SKM-1 (cell line): ENCODE results near the gene MAPK4.
"Not testable (repeated sequence)": the region's sequence is repeated elsewhere in the genome, so short reads cannot be mapped to it uniquely, and the experiment has no call there.

Experiments used
- DNase-seq: peaks from one replicate; lab custom pipeline; 2025; ENCODE audit not compliant: unreplicated experiment; lab: John Stamatoyannopoulos, UW

MAPK4 gene

GRCh38 chr18:50559752-50560680, at the start of gene MAPK4:
Gene MAPK4 (plus strand): TSS chr18:50560087. CDS start chr18:50663959, 103,872 bp downstream.
- no peak for DNase-seq

- DNase-seq = not testable (repeated sequence)
Measured at GRCh38 chr18:50517277-50517676, 42.6 kb upstream of the MAPK4 start.

GRCh38 chr18:50518787-50519546, 40.9 kb upstream of the MAPK4 start:
- no peak for DNase-seq

GRCh38 chr18:50523165-50523564, 36.7 kb upstream of the MAPK4 start:
- no peak for DNase-seq

GRCh38 chr18:50527636-50528307, 32.1 kb upstream of the MAPK4 start:
- DNase-seq = no peak

- DNase-seq = no peak
Measured at GRCh38 chr18:50528806-50529205, 31.1 kb upstream of the MAPK4 start.

GRCh38 chr18:50533822-50534221, 26.1 kb upstream of the MAPK4 start:
- not testable (repeated sequence) for DNase-seq

GRCh38 chr18:50544476-50544875, 15.4 kb upstream of the MAPK4 start:
- not testable (repeated sequence) for DNase-seq

- no peak for DNase-seq
Measured at GRCh38 chr18:50545936-50546335, 14.0 kb upstream of the MAPK4 start.

GRCh38 chr18:50548160-50548559, 11.7 kb upstream of the MAPK4 start:
- DNase-seq = no peak

GRCh38 chr18:50551651-50552050, 8.2 kb upstream of the MAPK4 start:
- DNase-seq = not testable (repeated sequence)

GRCh38 chr18:50558157-50558556, 1.7 kb upstream of the MAPK4 start:
- no peak for DNase-seq

- DNase-seq = no peak
Measured at GRCh38 chr18:50558948-50559751, 737 bp upstream of the MAPK4 start.

- DNase-seq = no peak
Measured at GRCh38 chr18:50560681-50561629, 1.1 kb downstream of the MAPK4 start.

- DNase-seq = not testable (repeated sequence)
Measured at GRCh38 chr18:50562258-50562657, 2.4 kb downstream of the MAPK4 start.

GRCh38 chr18:50562686-50563085, 2.8 kb downstream of the MAPK4 start:
- DNase-seq = no peak

GRCh38 chr18:50563376-50563775, 3.5 kb downstream of the MAPK4 start:
- DNase-seq = no peak

- no peak for DNase-seq
Measured at GRCh38 chr18:50569930-50570329, 10.0 kb downstream of the MAPK4 start.

- no peak for DNase-seq
Measured at GRCh38 chr18:50571606-50572005, 11.7 kb downstream of the MAPK4 start.
